K562 (cell line): ENCODE measurements around the gene HSBP1L1.

Source experiments
- GABPB1 ChIP-seq: sonication (generic); formaldehyde crosslinking; IDR thresholded peaks from 2 replicates; pipeline ENCODE4 v1.8.0; 2022; ENCODE audit warnings: mild to moderate bottlenecking, missing genetic modification reagents
- MYNN ChIP-seq, 2 experiments: sonication (generic); formaldehyde crosslinking in 1 of 2; IDR thresholded peaks; 2 replicates each; pipeline versions ENCODE4 v1.5.0 to v1.6.1; 2016 to 2020; ENCODE audit warnings: antibody characterized with exemption in 1 of 2, missing genetic modification reagents in 1 of 2
- NR2C2 ChIP-seq, 2 experiments: fragments of 200-800 bp in 1 of 2; sonication (Bioruptor generic) in 1 of 2; sonication (generic) in 1 of 2; formaldehyde crosslinking in 1 of 2; IDR thresholded peaks; 2 replicates each; pipeline versions ENCODE4 v1.6.1 to v1.8.0; 2016 to 2022; ENCODE audit warnings: mild to moderate bottlenecking in 1 of 2, missing compliant biosample characterization in 1 of 2, missing genetic modification characterization in 1 of 2, missing genetic modification reagents in 1 of 2
- TF ChIP-seq, protein P1 (sequence below): sonication (generic); formaldehyde crosslinking; IDR thresholded peaks from 2 replicates; pipeline ENCODE4 v1.8.0; 2023; ENCODE audit warnings: missing genetic modification reagents, mild to moderate bottlenecking, borderline replicate concordance

DNA sequence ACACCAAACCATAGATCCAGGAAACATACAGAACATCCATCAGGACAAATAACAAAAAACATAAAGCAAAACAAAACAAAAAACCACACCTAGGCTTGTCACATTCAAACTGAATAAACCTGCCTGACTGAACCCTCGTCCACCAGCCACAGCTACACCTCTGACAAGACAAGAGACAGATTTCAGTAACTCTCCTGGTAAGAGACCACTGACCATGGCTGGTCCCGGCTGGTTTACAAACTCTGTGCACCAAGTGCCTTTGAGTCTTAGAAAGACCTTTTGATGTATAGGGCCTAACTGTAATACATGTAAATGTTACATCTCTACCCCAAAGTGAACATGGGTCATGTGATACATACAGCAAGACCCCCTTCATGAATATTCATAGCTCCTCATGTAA lies 8.2 kb upstream of the HSBP1L1 start:
- TF ChIP-seq GABPB1 (CRISPR knock-in tag) (no peak), NR2C2 (CRISPR knock-in tag; IDR thresholded peaks at IDR 0.05) (no peak), NR2C2 (tag; IDR thresholded peaks at IDR 0.05) (no peak), MYNN (IDR thresholded peaks at IDR 0.05) (no peak), MYNN (CRISPR knock-in tag; IDR thresholded peaks at IDR 0.05) (no peak)
- TF ChIP-seq, protein P1, sequence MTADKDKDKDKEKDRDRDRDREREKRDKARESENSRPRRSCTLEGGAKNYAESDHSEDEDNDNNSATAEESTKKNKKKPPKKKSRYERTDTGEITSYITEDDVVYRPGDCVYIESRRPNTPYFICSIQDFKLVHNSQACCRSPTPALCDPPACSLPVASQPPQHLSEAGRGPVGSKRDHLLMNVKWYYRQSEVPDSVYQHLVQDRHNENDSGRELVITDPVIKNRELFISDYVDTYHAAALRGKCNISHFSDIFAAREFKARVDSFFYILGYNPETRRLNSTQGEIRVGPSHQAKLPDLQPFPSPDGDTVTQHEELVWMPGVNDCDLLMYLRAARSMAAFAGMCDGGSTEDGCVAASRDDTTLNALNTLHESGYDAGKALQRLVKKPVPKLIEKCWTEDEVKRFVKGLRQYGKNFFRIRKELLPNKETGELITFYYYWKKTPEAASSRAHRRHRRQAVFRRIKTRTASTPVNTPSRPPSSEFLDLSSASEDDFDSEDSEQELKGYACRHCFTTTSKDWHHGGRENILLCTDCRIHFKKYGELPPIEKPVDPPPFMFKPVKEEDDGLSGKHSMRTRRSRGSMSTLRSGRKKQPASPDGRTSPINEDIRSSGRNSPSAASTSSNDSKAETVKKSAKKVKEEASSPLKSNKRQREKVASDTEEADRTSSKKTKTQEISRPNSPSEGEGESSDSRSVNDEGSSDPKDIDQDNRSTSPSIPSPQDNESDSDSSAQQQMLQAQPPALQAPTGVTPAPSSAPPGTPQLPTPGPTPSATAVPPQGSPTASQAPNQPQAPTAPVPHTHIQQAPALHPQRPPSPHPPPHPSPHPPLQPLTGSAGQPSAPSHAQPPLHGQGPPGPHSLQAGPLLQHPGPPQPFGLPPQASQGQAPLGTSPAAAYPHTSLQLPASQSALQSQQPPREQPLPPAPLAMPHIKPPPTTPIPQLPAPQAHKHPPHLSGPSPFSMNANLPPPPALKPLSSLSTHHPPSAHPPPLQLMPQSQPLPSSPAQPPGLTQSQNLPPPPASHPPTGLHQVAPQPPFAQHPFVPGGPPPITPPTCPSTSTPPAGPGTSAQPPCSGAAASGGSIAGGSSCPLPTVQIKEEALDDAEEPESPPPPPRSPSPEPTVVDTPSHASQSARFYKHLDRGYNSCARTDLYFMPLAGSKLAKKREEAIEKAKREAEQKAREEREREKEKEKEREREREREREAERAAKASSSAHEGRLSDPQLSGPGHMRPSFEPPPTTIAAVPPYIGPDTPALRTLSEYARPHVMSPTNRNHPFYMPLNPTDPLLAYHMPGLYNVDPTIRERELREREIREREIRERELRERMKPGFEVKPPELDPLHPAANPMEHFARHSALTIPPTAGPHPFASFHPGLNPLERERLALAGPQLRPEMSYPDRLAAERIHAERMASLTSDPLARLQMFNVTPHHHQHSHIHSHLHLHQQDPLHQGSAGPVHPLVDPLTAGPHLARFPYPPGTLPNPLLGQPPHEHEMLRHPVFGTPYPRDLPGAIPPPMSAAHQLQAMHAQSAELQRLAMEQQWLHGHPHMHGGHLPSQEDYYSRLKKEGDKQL (CRISPR knock-in tag): no peak
